IgD-negative memory B cell (primary cell): ENCODE data around the gene DCAF12. TPM values are rescaled to one million over a fixed set of nuclear protein-coding genes. Genes with fewer than 3 reads are reported as not detected.

Source experiments
- polyA plus RNA-seq: library from polyadenylated mRNA; unstranded; fragments of 300-500 nt; fragmentation: Illumina TruSeq; gene quantifications from one replicate; pipeline ENCODE4 v1.2.3, GENCODE V29; 2021

The DCAF12 gene
- polyA plus RNA-seq, 1 donor from 2014 or later, result 1.4 TPM

Other genes starting within 250 kb of the DCAF12 start
- 12.7 TPM for gene UBAP2, start 77.8 kb downstream of the DCAF12 start, polyA plus RNA-seq
- gene UBAP1, start 52.3 kb upstream of the DCAF12 start, polyA plus RNA-seq, result 32.0 TPM
- gene KIF24, start 202.6 kb upstream of the DCAF12 start, polyA plus RNA-seq, result not detected
- 19.0 TPM for gene NUDT2, start 202.9 kb upstream of the DCAF12 start, polyA plus RNA-seq